ENCODE measurements around the gene DHRS7B. TPM values are rescaled to one million over a fixed set of nuclear protein-coding genes. Genes with fewer than 3 reads are reported as not detected.

Gene DHRS7B
- total and polyA plus RNA-seq, 9 of the 15 experiments (the other 6 are each of a cell fraction or from before 2014, with no cell fraction given), result 8.0 to 30.7 (median 14.8) TPM

- TF ChIP-seq ZC3H8 (IDR thresholded peaks at IDR 0.05) (no peak), ZNF318 (IDR thresholded peaks at IDR 0.05; ENCODE audit: borderline replicate concordance in 1 of 2, low read depth in 1 of 2) (no peak), CHD7 (IDR thresholded peaks at IDR 0.05; ENCODE audit: low read depth, low read length) (no peak), RBM39 (optimal IDR thresholded peaks at IDR 0.05; ENCODE audit: low read depth, low read length) (no peak), HNRNPK (IDR thresholded peaks at IDR 0.05; ENCODE audit: low read depth, low read length, poor library complexity, severe bottlenecking) (no peak), SAFB2 (IDR thresholded peaks at IDR 0.05; ENCODE audit: borderline replicate concordance, low read depth, low read length, severe bottlenecking) (no peak)
Measured at GRCh38 chr17:21079196-21079595, 47.6 kb upstream of the DHRS7B start (continued).
